Right lobe of liver (tissue), 6 donors: ENCODE data around the gene BARHL1. TPM values are rescaled to one million over a fixed set of nuclear protein-coding genes. Genes with fewer than 3 reads are reported as not detected.

Source experiments
- ATAC-seq, 4 donors: fragments of 200-7000 bp; cut with Tn5 transposase; one replicate each; pipeline ENCODE4 v1.9.1; 2020; ENCODE audit warnings: mild to moderate bottlenecking in 4 of 4, moderate library complexity in 4 of 4
- DNase-seq, 3 donors: peaks; one replicate each; pipeline ENCODE4 v3.0.0-alpha.2; 2020
- H3K27ac ChIP-seq, 3 donors: fragments of 200-600 bp; one replicate each; pipeline ENCODE4 v1.8.0; 2022
- H3K27me3 ChIP-seq, 2 donors: fragments of 200-600 bp; one replicate each; pipeline ENCODE4 v1.8.0; 2022
- H3K36me3 ChIP-seq, 4 donors: fragments of 200-600 bp; sonication (generic) in 1 of 4; one replicate each; pipeline versions ENCODE4 v1.5.1 to v1.8.0; 2017 to 2022; ENCODE audit warnings: control low read depth in 1 of 4
- H3K4me1 ChIP-seq, 4 donors: fragments of 200-600 bp; sonication (generic) in 1 of 4; one replicate each; pipeline versions ENCODE4 v1.5.1 to v1.8.0; 2017 to 2022; ENCODE audit warnings: control low read depth in 1 of 4
- H3K4me3 ChIP-seq, 3 donors: fragments of 200-600 bp; one replicate each; pipeline ENCODE4 v1.8.0; 2022
- H3K9me3 ChIP-seq, 4 donors: fragments of 200-600 bp; sonication (generic) in 1 of 4; one replicate each; pipeline versions ENCODE4 v1.5.1 to v1.8.0; 2017 to 2022; ENCODE audit warnings: control low read depth in 1 of 4
- POLR2A ChIP-seq: fragments of 450-650 bp; IDR thresholded peaks from one replicate; pipeline ENCODE4 v1.6.1; 2017; ENCODE audit warnings: antibody characterized with exemption, mild to moderate bottlenecking
- WGBS: methylation state at CpG from one replicate; pipeline ENCODE4 v1.1.6; 2018; ENCODE audit warnings: low coverage, low lambda C conversion rate; ENCODE audit not compliant: insufficient coverage; ENCODE audit errors: missing lambda C conversion rate; 5-methylcytosine and 5-hydroxymethylcytosine counted together
- intact Hi-C, 2 donors: fragments of 100-400 bp; cut with DNase I; formaldehyde crosslinking; loops; one replicate each; pipeline versions ENCODE4 v1.11.2 to v1.14.1; 2022
- total RNA-seq, 6 experiments: library from RNA; depleted of rRNA in 2 of 6; stranded (reverse); fragments of >200 nt in 2 of 6; fragmentation: NEBNext Ultra II Directional in 3 of 6; extraction: Animal tissue kit (Norgen Biotek cat#: 25700) in 3 of 6; gene quantifications; one replicate each; pipeline versions ENCODE4 v1.1.0 to v1.2.4, GENCODE V29; 2016 to 2023
- TF ChIP-seq, protein P1 (sequence below), 4 donors: fragments of 200-600 bp in 3 of 4; fragments of 450-650 bp in 1 of 4; IDR thresholded peaks; one replicate each; pipeline versions ENCODE4 v1.5.1 to v1.8.0; 2016 to 2022; ENCODE audit warnings: antibody characterized with exemption in 4 of 4, mild to moderate bottlenecking in 2 of 4
- donor health status: DM: no; HTN: yes; CAD: no.
- donor health status: DM: no; HTN: no; CAD: no.
- donor health status: DM: no; HTN: no; CAD: no.
- donor health status: DM: no; HTN: yes; CAD: no.
- donor health status: DM: no; HTN: yes; CAD: no.

BARHL1 gene
- total RNA-seq, 6 experiments from 2014 or later, result not detected

DNA sequence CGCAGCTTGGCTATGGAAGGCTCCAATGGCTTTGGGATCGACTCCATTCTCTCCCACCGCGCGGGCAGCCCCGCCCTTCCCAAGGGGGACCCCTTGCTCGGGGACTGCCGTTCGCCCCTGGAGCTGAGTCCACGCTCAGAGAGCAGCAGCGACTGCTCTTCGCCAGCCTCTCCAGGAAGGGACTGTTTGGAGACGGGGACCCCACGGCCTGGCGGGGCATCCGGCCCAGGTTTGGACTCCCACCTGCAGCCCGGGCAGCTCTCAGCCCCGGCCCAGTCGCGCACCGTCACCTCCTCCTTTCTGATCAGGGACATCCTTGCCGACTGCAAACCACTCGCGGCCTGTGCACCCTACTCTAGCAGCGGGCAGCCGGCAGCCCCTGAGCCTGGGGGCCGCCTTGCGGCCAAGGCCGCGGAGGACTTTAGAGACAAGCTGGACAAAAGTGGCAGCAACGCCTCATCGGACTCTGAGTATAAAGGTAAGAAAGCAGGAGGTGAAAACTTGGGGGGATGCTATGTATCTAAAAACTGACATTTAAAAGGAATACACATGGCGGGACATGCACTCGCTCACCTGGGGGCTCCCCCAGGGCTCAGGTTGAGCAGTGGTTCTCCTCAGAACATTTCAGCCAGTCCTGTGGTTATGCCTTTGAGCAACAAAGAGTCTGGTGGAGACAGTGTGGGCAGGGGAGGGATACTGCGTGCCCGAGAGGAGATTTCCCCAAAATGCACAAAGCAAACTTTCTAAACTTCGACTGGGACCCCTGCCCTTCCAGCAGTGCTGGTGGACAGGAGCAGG is 579 bp downstream of the BARHL1 start:
- Histone ChIP-seq H3K4me3 (no peak overlapping the region), H3K4me1 (peaks cover 0 to 5% (median 0%) of the 10 kb centered on the region in 4 donors), H3K27ac (no peak overlapping the region), H3K9me3 (no peaks in the 10 kb centered on the region), H3K27me3 (peaks cover 11 to 87% of the 10 kb centered on the region in 2 donors), H3K36me3 (no peaks in the 10 kb centered on the region)
- no peak for TF ChIP-seq POLR2A
- TF ChIP-seq, protein P1, sequence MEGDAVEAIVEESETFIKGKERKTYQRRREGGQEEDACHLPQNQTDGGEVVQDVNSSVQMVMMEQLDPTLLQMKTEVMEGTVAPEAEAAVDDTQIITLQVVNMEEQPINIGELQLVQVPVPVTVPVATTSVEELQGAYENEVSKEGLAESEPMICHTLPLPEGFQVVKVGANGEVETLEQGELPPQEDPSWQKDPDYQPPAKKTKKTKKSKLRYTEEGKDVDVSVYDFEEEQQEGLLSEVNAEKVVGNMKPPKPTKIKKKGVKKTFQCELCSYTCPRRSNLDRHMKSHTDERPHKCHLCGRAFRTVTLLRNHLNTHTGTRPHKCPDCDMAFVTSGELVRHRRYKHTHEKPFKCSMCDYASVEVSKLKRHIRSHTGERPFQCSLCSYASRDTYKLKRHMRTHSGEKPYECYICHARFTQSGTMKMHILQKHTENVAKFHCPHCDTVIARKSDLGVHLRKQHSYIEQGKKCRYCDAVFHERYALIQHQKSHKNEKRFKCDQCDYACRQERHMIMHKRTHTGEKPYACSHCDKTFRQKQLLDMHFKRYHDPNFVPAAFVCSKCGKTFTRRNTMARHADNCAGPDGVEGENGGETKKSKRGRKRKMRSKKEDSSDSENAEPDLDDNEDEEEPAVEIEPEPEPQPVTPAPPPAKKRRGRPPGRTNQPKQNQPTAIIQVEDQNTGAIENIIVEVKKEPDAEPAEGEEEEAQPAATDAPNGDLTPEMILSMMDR (IDR thresholded peaks at IDR 0.05), result no peak
- WGBS, result 13% methylated on average over 22 of the region's 37 CpGs
- intact Hi-C loops, result no loop called here
- ATAC-seq, result no peak
- DNase-seq, result peak in 1 of 3 donors; percentile 42

DNA sequence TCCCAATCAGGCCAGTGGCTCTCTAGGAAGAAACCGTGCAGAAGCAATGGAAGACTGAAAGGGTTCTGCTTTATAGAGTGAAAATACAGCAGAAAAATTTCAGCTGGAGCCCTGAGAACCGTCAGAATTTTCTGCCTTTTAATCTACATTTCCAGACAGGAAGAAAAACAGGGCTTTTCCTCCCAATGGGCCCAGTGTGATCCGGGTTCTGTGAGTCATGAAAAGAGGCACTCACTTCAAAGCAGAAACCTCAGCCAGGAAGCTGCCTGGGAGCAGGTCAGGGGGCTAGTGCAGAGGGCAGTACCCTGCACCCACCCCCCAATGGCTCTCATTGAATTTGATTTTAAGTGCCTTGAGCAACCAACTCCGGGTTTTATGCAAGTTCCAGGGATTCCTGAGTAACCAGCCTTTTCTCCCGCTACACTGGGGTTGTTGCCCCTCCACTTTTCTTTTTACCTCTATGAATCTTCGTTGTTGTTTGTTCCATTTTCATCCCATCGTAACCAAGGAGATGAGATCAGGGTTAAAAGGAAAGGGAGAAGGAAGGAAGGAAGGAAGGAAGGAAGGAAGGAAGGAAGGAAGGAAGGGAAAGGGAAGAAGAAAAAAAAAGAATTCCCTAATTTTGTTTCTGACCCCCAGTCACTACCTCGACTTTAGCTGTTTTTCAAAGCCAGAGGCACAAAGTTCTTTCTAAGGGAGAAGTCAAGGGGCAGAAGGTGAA is 1.3 kb downstream of the BARHL1 start:
- 5% methylated on average over 7 of the region's 8 CpGs for WGBS
- H3K27me3 ChIP-seq, result peaks cover 11 to 83% of the 10 kb centered on the region in 2 donors
- no peak overlapping the region for H3K27ac ChIP-seq
- intact Hi-C loops, result no loop called here
- DNase-seq (peak in 1 of 3 donors; percentile 5), ATAC-seq (no peak)
- no peaks in the 10 kb centered on the region for H3K9me3 ChIP-seq
- TF ChIP-seq, protein P1 (IDR thresholded peaks at IDR 0.05), result no peak
- no peak for TF ChIP-seq POLR2A
- no peaks in the 10 kb centered on the region for H3K36me3 ChIP-seq
- no peak overlapping the region for H3K4me3 ChIP-seq
- peaks cover 0 to 5% (median 0%) of the 10 kb centered on the region in 4 donors for H3K4me1 ChIP-seq

DNA sequence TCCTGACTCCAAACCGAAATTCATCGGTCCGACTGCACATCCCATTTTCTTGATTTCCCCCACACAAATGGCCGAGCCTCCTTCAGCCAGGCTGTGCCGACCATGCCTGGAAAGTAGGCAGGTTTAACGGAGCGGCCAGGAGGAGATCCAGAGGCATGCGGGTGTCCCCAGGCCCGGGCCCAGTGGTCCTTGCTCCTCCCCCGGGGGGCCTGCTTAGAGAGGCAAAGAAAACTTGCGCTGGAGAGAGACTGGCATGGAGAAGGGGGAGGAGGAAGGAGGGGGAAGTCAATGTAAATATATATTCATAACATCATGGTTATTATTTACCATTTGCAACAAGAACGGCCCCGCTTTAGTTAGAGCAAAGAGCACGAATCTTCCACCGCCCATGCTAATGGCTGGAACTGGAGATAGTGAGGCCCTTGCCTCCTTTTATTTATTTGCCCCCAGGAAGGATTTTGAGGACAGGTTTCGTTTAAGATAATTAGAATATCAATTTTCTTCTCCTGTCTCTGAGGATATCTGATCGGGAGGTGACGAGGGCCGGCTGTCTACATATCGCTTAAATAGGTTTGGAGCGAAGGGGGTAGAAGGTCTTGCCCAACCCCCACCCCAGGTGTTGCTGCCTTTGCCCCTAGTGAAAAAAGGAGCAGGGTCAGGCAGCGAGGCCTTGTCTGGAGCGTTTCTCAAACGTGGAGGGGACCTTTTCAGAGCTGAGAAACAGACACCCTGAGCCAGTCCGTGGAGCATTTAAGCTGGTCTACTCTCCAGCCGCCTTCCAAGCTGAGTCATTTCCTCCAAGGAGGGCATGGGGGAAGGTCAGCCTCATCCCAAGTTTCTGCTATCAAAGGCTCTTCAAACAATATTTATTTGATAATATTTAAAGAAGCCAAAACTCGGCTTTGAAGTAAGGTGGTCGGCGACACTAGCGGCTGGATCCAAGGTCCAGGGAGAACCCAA is 2.5 kb downstream of the BARHL1 start:
- DNase-seq, result peak in 1 of 3 donors; percentile 39
- H3K4me1 ChIP-seq, result peaks cover 0 to 5% (median 0%) of the 10 kb centered on the region in 4 donors
- no peak overlapping the region for H3K4me3 ChIP-seq
- TF ChIP-seq, protein P1 (IDR thresholded peaks at IDR 0.05), result no peak
- no peak for TF ChIP-seq POLR2A
- 7% methylated on average over 30 of the region's 30 CpGs for WGBS
- no peak for ATAC-seq
- no peaks in the 10 kb centered on the region for H3K36me3 ChIP-seq
- no peaks in the 10 kb centered on the region for H3K9me3 ChIP-seq
- peaks cover 15 to 82% of the 10 kb centered on the region in 2 donors for H3K27me3 ChIP-seq
- no peak overlapping the region for H3K27ac ChIP-seq
- intact Hi-C loops, result no loop called here
